Activated naive CD4-positive, alpha-beta T cell treated with anti-CD3 and anti-CD28 coated beads for 36 hours (primary cell): ENCODE results near the gene USP22. TPM values are rescaled to one million over a fixed set of nuclear protein-coding genes. Genes with fewer than 3 reads are reported as not detected.

Experiments
- CTCF ChIA-PET: fragments of 350-600 bp; sonication (Branson Sonifier 250); formaldehyde crosslinking; loops from one replicate; lab custom pipeline; 2021; ENCODE audit warnings: antibody characterized with exemption; lab: Charles Lee
- DNase-seq: peaks from one replicate; pipeline ENCODE4 v3.0.0-alpha.2; 2020
- H3K27ac Mint-ChIP-seq: one replicate; pipeline ENCODE4 v1.8.0; 2021; ENCODE audit warnings: mild to moderate bottlenecking, mixed read lengths
- H3K27me3 Mint-ChIP-seq: one replicate; pipeline ENCODE4 v1.8.0; 2021; ENCODE audit warnings: low read depth, mixed read lengths
- H3K36me3 Mint-ChIP-seq: one replicate; pipeline ENCODE4 v1.8.0; 2021; ENCODE audit warnings: low read depth, mixed read lengths
- H3K4me1 Mint-ChIP-seq: one replicate; pipeline ENCODE4 v1.8.0; 2021; ENCODE audit warnings: low read depth, mixed read lengths
- H3K4me3 Mint-ChIP-seq: one replicate; pipeline ENCODE4 v1.8.0; 2021; ENCODE audit warnings: mild to moderate bottlenecking, moderate library complexity, mixed read lengths
- H3K9me3 Mint-ChIP-seq: one replicate; pipeline ENCODE4 v1.8.0; 2021; ENCODE audit warnings: mixed read lengths
- intact Hi-C: fragments of 100-400 bp; cut with micrococcal nuclease; formaldehyde crosslinking; loops from one replicate; pipeline ENCODE4 v1.15.1; 2023
- total RNA-seq, 2 experiments: library from RNA; stranded (reverse); gene quantifications; one replicate each; pipeline ENCODE4 v1.2.3, GENCODE V29; 2021

USP22 gene
- total RNA-seq, 2 experiments from 2014 or later, result 140 to 144 TPM

DNA sequence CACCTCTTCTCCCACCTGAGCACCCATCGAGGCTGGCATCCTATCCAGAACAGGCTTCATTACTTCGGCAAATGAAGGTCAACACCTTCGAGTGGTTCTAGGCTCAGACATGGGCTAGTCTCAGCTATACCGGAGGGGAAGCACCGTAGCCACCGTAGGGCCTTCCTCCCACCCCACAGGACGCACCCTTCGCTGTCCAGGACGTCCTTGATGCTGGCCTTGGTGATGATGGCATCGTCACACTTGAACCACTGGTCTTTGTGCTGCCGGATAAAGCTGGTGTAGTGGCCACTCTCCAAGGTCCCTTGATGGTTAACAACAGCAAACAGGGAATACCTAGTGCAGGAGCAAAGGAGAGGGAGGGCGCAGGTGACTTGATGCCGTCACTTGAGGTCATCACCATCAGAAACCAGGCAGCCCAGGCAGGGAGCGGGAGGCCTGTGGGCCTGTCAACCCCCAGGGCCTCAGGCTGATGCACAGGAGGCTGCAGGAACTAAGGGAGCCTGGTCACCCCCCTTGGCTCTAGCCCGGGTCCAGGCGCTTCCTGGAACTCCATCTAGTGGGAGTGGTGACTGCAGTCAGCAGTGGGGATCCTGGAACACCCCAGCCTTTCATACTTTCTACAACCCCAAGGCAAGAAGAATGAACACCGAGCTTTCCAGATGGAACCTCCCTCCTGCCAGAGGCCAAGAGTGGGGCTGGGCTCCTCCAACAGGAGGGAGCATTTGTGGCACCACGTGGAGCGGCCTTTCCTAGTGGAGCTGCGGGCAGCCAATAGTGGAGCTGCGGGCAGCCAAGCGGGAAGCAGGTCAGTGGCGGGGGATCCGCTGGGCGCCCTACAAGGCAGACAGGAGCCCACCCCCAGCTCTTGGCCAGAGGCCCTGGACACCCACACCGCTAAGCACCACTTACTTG, 38.5 kb downstream of the USP22 start:
- Mint-ChIP-seq H3K36me3 (peaks cover 52% of the 10 kb centered on the region), H3K4me3 (no peak overlapping the region), H3K9me3 (no peaks in the 10 kb centered on the region), H3K27me3 (no peaks in the 10 kb centered on the region), H3K27ac (peak overlapping the region; percentile 50), H3K4me1 (peaks cover 30% of the 10 kb centered on the region)
- CTCF ChIA-PET, result interaction anchor here (0.6 kb wide), 1 partner anchor 55 kb away, joined by 3 read pairs; no protein-coding TSS in a partner anchor
- intact Hi-C loops, result no loop called here
- DNase-seq, result no peak

DNA sequence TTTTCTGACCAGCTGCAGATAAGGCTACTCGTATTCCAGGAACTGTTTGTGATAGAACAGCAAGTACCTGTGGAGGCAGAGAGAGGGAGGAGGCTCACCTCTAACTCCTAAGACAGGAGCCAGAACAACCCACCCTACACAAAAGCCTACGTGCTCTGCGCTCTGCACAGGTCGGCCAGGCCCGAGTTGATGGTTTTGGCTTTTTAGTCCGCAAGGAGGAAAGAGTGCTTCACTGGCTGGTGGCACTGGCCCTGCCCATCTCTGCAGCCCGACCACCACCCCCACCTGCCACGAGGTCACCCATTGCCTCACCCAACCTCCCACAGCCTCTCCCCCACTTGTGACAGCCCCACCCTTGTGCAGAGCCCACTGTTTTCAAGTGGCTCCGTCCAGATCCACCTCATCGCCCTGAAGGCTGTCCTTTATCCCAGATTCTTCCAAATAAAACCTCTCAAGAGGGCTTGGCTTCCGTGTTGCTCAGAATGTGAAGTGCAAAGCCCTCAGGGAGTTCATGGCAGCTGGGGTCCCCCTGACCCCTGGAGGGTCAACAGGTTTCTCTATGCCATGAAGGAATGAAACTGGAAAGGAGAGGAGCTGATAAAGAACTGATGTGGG, 39.7 kb downstream of the USP22 start:
- peak overlapping the region; percentile 24 for H3K27ac Mint-ChIP-seq
- H3K36me3 Mint-ChIP-seq, result peaks cover 48% of the 10 kb centered on the region
- H3K9me3 Mint-ChIP-seq, result no peaks in the 10 kb centered on the region
- intact Hi-C loops, result no loop called here
- H3K4me1 Mint-ChIP-seq, result peaks cover 39% of the 10 kb centered on the region
- no peaks in the 10 kb centered on the region for H3K27me3 Mint-ChIP-seq
- no peak overlapping the region for H3K4me3 Mint-ChIP-seq
- DNase-seq, result no peak
- CTCF ChIA-PET, result no interaction called here

DNA sequence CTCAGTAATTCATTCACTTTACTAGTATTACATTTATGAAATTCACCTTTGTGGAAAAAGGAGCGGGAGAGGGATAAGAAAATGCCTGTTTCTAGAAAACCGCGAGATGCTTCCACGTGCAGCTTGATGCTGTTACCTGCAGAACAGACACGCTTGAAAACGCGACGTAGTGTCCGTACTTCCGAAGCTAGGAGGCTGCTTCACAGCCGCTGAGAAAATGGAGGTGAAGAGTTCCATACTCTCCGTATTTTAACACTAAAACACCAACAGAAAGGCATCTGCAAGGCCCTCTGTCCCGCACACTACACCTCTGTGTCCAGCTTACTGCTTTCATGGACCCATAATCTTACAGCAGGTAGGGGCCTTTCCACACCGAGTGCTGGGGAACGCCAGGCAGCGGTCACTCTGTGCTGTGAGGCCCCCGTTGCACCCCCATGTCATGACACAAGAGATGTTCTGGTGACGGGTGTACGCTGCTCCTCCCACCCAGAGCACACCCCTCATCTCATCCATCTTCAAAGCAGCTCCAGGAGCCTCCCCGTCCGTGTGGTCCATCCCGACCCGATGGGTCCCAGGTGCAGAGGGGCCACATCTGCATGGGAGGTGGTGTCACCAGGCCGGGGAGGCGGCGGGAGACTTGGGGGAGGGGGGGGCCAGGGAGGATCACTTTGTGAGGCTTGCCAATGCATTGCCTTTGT, 40.4 kb downstream of the USP22 start:
- intact Hi-C loops, result no loop called here
- H3K4me3 Mint-ChIP-seq, result no peak overlapping the region
- CTCF ChIA-PET, result interaction anchor here (1.3 kb wide), 1 partner anchor 9 kb away, joined by 5 read pairs; no protein-coding TSS in a partner anchor
- H3K4me1 Mint-ChIP-seq, result peaks cover 39% of the 10 kb centered on the region
- H3K36me3 Mint-ChIP-seq, result peaks cover 43% of the 10 kb centered on the region
- H3K27me3 Mint-ChIP-seq, result no peaks in the 10 kb centered on the region
- no peaks in the 10 kb centered on the region for H3K9me3 Mint-ChIP-seq
- peak overlapping the region; percentile 13 for H3K27ac Mint-ChIP-seq
- DNase-seq, result no peak

DNA sequence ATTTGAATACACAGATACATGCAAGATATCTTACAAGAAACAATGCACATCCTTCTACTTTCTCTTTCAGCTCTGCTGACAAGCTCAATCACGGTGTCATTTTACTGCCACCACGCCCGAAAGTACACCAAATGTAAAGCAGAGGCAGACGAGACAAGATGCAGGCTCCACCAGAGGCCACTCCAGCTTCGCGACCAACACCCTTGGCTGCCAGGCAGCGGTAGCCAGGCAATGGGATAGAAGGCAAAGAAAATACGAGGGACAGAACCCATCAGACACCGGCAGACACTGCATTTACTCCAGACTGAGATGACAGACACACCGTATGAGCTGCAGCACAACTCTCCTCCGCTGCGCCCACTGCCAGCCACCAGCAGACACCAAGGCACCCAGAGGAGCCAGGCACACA, 41.0 kb downstream of the USP22 start:
- Mint-ChIP-seq H3K9me3 (no peaks in the 10 kb centered on the region), H3K4me3 (no peak overlapping the region), H3K36me3 (peaks cover 37% of the 10 kb centered on the region), H3K27ac (peak overlapping the region; percentile 74), H3K4me1 (peaks cover 39% of the 10 kb centered on the region), H3K27me3 (no peaks in the 10 kb centered on the region)
- no peak for DNase-seq
- CTCF ChIA-PET, result interaction anchor here (0.7 to 1.3 kb wide), 2 partner anchors 8 to 33 kb away, joined by 3 to 5 read pairs; no protein-coding TSS in a partner anchor
- intact Hi-C loops, result no loop called here

DNA sequence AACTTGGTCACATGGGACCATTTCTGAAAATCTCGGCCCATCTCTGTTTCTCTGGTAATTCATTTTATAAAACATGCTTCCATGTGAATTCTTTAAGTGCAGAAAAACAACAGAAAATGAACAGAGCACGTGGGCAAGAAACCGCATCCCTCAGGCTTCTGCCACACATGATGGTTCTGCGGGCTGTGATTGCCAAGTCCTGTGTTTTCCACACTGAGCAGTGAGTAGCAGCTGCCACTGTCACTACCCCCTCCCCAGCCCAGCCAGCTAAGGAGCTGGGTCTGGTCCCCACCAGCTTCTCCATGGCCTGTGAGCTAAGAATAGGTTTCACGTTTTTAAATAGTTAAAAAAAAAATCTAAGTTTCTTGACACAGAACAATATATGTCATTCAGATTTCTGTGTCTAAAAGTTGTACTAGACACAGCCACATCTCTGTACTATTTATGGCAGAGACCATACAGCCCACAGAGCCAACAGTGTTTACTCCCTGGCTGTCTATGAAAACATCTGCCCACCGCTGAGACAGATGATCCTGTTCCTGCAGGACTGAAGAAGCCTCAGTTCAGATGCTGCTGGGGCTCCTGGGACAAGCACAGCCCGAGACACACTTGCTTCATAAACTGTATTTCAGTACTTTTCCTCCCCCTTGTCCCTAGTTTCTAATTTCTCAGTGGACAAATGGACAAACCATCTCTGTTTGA, 41.5 kb downstream of the USP22 start:
- H3K27me3 Mint-ChIP-seq, result no peaks in the 10 kb centered on the region
- H3K9me3 Mint-ChIP-seq, result no peaks in the 10 kb centered on the region
- intact Hi-C loops, result no loop called here
- H3K27ac Mint-ChIP-seq, result peak overlapping the region; percentile 74
- no peak for DNase-seq
- H3K4me3 Mint-ChIP-seq, result no peak overlapping the region
- H3K4me1 Mint-ChIP-seq, result peaks cover 39% of the 10 kb centered on the region
- H3K36me3 Mint-ChIP-seq, result peaks cover 33% of the 10 kb centered on the region
- CTCF ChIA-PET, result interaction anchor here (0.7 to 1.3 kb wide), 2 partner anchors 8 to 34 kb away, joined by 3 to 5 read pairs; no protein-coding TSS in a partner anchor

DNA sequence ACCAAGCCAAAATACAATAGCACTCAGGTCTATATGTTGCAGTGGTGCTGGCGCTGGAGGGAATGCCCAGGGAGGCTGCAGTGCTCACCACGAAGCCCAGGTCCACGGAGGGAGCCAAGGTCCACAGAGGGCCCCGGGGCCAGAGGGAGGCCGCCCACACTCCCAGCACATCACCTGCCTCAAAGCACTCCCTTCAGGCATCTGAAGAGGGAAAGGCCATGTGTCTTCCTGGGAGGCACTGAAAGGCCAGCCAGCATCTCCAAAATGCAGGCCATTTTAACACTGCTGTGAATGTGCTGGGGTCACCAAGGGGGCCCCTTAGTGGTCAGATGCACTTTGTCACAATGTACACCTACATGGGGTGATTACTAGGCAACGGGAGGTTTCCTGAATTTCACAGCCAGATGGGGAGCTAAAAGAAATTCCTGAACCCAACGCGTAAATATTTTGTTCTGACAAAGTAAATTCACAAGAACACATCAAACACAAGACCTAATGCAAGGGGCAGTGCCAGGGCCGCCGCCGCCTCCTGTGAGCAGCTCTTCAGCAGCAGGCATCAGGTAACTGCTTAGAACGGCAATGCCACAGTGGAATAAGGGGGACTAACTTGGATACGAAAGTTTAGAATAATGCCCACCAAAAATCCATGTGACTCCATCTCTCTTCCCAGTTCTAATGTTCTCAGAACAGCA, 42.8 kb downstream of the USP22 start:
- no peak for DNase-seq
- peaks cover 24% of the 10 kb centered on the region for H3K36me3 Mint-ChIP-seq
- CTCF ChIA-PET, result interaction anchor here (1.1 kb wide), 2 partner anchors 43 to 56 kb away, joined by 4 to 5 read pairs; partner anchors contain the start of gene USP22
- H3K4me1 Mint-ChIP-seq, result peaks cover 39% of the 10 kb centered on the region
- H3K27me3 Mint-ChIP-seq, result no peaks in the 10 kb centered on the region
- intact Hi-C loops, result no loop called here
- no peaks in the 10 kb centered on the region for H3K9me3 Mint-ChIP-seq
- H3K4me3 Mint-ChIP-seq, result no peak overlapping the region
- H3K27ac Mint-ChIP-seq, result no peak overlapping the region

DNA sequence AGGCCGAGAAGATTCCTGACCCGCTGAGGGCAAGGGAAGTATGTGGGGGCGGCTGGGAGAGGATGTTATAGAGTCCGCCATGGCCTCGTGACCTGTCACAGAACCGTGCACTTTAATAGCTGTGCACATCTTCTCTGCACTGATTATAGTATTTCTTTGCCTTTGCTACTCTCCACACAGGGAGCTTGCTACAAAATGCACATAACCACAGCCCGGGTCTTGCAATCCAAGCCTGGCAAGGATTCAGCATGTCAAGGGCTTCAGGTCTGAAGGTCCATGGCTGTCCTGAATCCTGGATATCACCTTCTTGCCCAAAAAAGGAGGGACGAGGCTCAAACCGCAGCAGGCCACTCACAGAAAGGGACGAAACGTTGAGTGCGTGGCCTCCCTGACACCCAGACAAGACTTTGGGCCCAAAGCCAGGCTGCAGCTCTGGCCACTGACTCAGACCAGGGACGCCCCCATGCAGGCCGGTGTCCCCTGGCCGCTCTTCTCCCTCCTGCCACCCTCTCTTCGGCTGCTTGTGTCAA, 43.7 kb downstream of the USP22 start:
- H3K4me1 Mint-ChIP-seq, result peaks cover 39% of the 10 kb centered on the region
- no peak for DNase-seq
- no peaks in the 10 kb centered on the region for H3K27me3 Mint-ChIP-seq
- no peaks in the 10 kb centered on the region for H3K9me3 Mint-ChIP-seq
- H3K4me3 Mint-ChIP-seq, result no peak overlapping the region
- intact Hi-C loops, result no loop called here
- peak overlapping the region; percentile 14 for H3K27ac Mint-ChIP-seq
- H3K36me3 Mint-ChIP-seq, result peaks cover 22% of the 10 kb centered on the region
- CTCF ChIA-PET, result interaction anchor here (0.7 to 1.1 kb wide), 3 partner anchors 11 to 55 kb away, joined by 3 to 5 read pairs (median 4); partner anchors contain the start of gene USP22

DNA sequence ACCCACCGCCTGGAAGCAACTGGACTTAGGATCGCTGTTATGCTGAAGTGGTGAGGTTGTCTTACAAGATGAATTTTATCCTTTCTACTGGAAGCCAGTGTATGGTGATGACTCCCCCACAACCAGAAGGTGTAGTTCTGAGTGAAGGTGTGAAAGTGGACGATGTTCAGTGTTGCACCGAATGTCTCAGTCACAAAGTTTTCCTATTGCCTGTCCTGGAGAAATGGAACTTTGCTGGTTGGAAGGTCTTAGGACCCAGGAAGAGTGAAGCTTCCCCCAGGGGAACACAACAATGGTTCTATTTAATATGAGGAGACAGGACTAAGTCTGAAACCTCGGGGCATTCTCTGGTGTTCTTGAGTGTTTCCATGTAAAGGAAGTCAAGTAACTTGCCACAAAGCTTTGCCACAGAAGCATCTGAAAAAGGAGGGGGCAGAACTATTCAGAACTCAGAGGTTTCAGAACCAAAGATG, 44.2 kb downstream of the USP22 start:
- Mint-ChIP-seq H3K36me3 (peaks cover 18% of the 10 kb centered on the region), H3K9me3 (no peaks in the 10 kb centered on the region), H3K27ac (peak overlapping the region; percentile 14), H3K4me3 (no peak overlapping the region), H3K27me3 (no peaks in the 10 kb centered on the region), H3K4me1 (peaks cover 39% of the 10 kb centered on the region)
- CTCF ChIA-PET, result interaction anchor here (0.7 to 1.1 kb wide), 4 partner anchors 12 to 253 kb away, joined by 3 to 5 read pairs (median 4); partner anchors contain the start of gene USP22
- no peak for DNase-seq
- intact Hi-C loops, result no loop called here

DNA sequence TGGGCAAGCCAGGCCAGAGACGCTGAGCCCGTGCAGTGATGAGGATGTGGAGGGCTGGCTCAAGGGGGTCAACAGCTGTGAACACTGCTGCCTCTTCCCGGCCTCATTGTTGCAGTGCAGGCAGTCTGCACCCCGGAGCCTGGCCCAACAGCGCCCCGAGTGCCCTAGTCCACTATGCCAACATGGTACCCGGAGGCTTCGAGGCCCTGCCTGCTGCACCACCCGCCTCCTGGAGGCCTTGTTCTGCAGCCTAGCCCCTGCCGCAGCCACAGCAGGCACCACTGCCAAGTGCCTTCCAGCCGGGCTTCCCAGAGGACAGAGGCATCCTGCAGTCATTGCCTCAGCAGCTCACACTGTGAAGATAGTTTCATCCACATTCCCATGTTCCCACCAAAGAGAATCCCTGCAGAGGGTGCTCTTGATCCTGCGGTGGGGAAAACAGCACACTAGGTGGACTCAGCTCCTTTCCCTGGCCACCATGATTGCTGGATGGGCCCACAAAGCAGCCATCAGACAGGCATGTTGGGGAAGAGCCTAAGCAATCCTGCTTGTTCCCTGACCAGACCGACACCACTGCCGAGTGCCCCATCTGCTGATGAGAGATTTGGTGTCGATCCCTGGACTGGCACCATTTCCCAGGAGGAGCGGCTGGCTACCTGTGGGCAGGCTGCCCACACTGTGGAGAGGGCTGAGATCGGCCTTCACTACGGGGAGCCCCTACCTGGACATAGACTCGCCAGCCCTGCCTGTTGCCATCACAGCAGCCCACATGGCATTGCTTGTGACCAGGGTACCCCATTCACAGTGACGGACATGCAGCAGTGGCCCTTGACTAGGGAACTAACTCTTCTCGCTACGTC, 44.9 kb downstream of the USP22 start:
- CTCF ChIA-PET, result interaction anchor here (0.7 kb wide), 1 partner anchor 253 kb away, joined by 3 read pairs; no protein-coding TSS in a partner anchor
- Mint-ChIP-seq H3K27ac (peak overlapping the region; percentile 14), H3K27me3 (no peaks in the 10 kb centered on the region), H3K4me1 (peaks cover 37% of the 10 kb centered on the region), H3K4me3 (no peak overlapping the region), H3K36me3 (peaks cover 13% of the 10 kb centered on the region), H3K9me3 (no peaks in the 10 kb centered on the region)
- intact Hi-C loops, result no loop called here
- DNase-seq, result no peak
